Endothelial cell of umbilical vein (primary cell): Measurements from ENCODE around the gene RHOB. TPM values are rescaled to one million over a fixed set of nuclear protein-coding genes. Genes with fewer than 3 reads are reported as not detected.

Experiments used
- BruUV-seq: library from RNA; stranded (reverse); fragments of 400-500 nt; replicated peaks from 2 replicates; lab custom pipeline; 2021; lab: Mats Ljungman, UMichigan
- CTCF ChIA-PET: fragments of 300-600, 350-600 bp; sonication (Branson Sonifier 250); formaldehyde crosslinking; loops from one replicate; lab custom pipeline; 2021; ENCODE audit warnings: antibody characterized with exemption, inconsistent platforms; lab: Charles Lee
- POLR2A ChIA-PET: fragments of 300-600, 350-600 bp; sonication (Branson Sonifier 250); formaldehyde crosslinking; loops from one replicate; lab custom pipeline; 2021; ENCODE audit warnings: antibody characterized with exemption, inconsistent platforms; lab: Charles Lee
- DNase-seq: peaks from one replicate; pipeline ENCODE4 v3.0.0-alpha.2; 2011; ENCODE audit warnings: low read depth, low spot score
- FAIRE-seq: peaks from 2 replicates; lab custom pipeline; 2011; peaks lifted over from hg19 to GRCh38; lab: Jason Lieb, UNC
- H2AFZ ChIP-seq: 2 replicates; pipeline ENCODE4 v1.6.0; 2012; ENCODE audit warnings: low read depth, low read length, control low read depth, inconsistent platforms
- H3K27ac ChIP-seq: 2 replicates; pipeline ENCODE4 v1.5.1; 2011; ENCODE audit warnings: low read depth, mild to moderate bottlenecking, control low read depth, low read length, moderate library complexity; ENCODE audit not compliant: insufficient read depth
- H3K27me3 ChIP-seq, 2 experiments: 2 replicates each; pipeline versions ENCODE4 v1.6.0 to v1.6.1; 2011; ENCODE audit warnings: low read length in 2 of 2, mixed read lengths in 1 of 2; ENCODE audit not compliant: control insufficient read depth in 2 of 2, insufficient read depth in 2 of 2
- H3K36me3 ChIP-seq, 2 experiments: 2 replicates in 1 of 2; 3 replicates in 1 of 2; pipeline ENCODE4 v1.5.1; 2011; ENCODE audit warnings: low read length in 2 of 2, mild to moderate bottlenecking in 1 of 2, moderate library complexity in 1 of 2; ENCODE audit not compliant: control insufficient read depth in 2 of 2, insufficient read depth in 2 of 2; ENCODE audit errors: extremely low read depth in 1 of 2
- H3K4me1 ChIP-seq: 3 replicates; pipeline ENCODE4 v1.5.1; 2011; ENCODE audit warnings: mild to moderate bottlenecking, low read length; ENCODE audit not compliant: control insufficient read depth, insufficient read depth; ENCODE audit errors: extremely low read depth
- H3K4me2 ChIP-seq: 2 replicates; pipeline ENCODE4 v1.6.1; 2011; ENCODE audit warnings: low read length, control low read depth, mixed read lengths; ENCODE audit not compliant: insufficient read depth
- H3K4me3 ChIP-seq, 3 experiments: fragments of 200-600 bp in 1 of 3; sonication (generic), shearing (Covaris generic) in 1 of 3; replicated peaks in 1 of 3; 2 replicates each; pipeline ENCODE4 v1.5.1; 2011 to 2016; ENCODE audit warnings: control low read depth in 3 of 3, low read length in 3 of 3, mild to moderate bottlenecking in 2 of 3, inconsistent platforms in 1 of 3, low read depth in 1 of 3, moderate library complexity in 1 of 3; ENCODE audit not compliant: insufficient read depth in 1 of 3
- H3K79me2 ChIP-seq: 2 replicates; pipeline ENCODE4 v1.6.0; 2012; ENCODE audit warnings: low read length, inconsistent platforms; ENCODE audit not compliant: control insufficient read depth, insufficient read depth
- H3K9ac ChIP-seq: replicated peaks from 2 replicates; pipeline ENCODE3; 2011; ENCODE audit warnings: low read length, control low read depth; ENCODE audit not compliant: insufficient read depth; ENCODE audit errors: extremely low read depth
- H3K9me1 ChIP-seq: replicated peaks from 3 replicates; pipeline ENCODE4 v1.6.0; 2011; ENCODE audit warnings: mild to moderate bottlenecking, low read length; ENCODE audit not compliant: control insufficient read depth, insufficient read depth; ENCODE audit errors: extremely low read depth
- H3K9me3 ChIP-seq: replicated peaks from 2 replicates; pipeline ENCODE4 v1.5.1; 2012; ENCODE audit warnings: low read length, inconsistent platforms; ENCODE audit not compliant: control insufficient read depth, insufficient read depth
- H4K20me1 ChIP-seq: replicated peaks from 2 replicates; pipeline ENCODE3; 2011; ENCODE audit warnings: mild to moderate bottlenecking, low read length; ENCODE audit not compliant: control insufficient read depth, insufficient read depth; ENCODE audit errors: extremely low read depth
- CTCF ChIP-seq, 2 donors: IDR thresholded peaks; 1 replicate in 1 of 2; 2 replicates in 1 of 2; pipeline ENCODE4 v1.5.1; 2011; ENCODE audit warnings: low read length in 2 of 2, mild to moderate bottlenecking in 2 of 2, moderate library complexity in 2 of 2, control low read depth in 1 of 2, inconsistent platforms in 1 of 2, low read depth in 1 of 2; ENCODE audit not compliant: insufficient read depth in 1 of 2; ENCODE audit errors: extremely low read depth in 1 of 2
- FOS ChIP-seq: IDR thresholded peaks from 2 replicates; pipeline ENCODE4 v1.6.1; 2011; ENCODE audit warnings: mild to moderate bottlenecking, low read length, moderate library complexity, borderline replicate concordance; ENCODE audit not compliant: insufficient read depth
- GATA2 ChIP-seq: IDR thresholded peaks from 2 replicates; pipeline ENCODE4 v1.7.0; 2011; ENCODE audit warnings: low read depth, mild to moderate bottlenecking, moderate library complexity, mixed read lengths, low read length; ENCODE audit not compliant: insufficient read length, insufficient read depth
- MAX ChIP-seq: IDR thresholded peaks from 2 replicates; pipeline ENCODE4 v1.6.1; 2011; ENCODE audit not compliant: insufficient read depth, insufficient read length
- POLR2A ChIP-seq: IDR thresholded peaks from 2 replicates; pipeline ENCODE4 v1.6.1; 2012; ENCODE audit warnings: low read depth, mild to moderate bottlenecking, control low read depth, low read length
- POLR2AphosphoS5 ChIP-seq: IDR thresholded peaks from 2 replicates; pipeline ENCODE4 v1.6.1; 2012; ENCODE audit warnings: low read depth, mild to moderate bottlenecking, control low read depth, low read length, moderate library complexity; ENCODE audit not compliant: insufficient read depth
- dilution Hi-C: fragments of 300-500 bp; cut with MboI; formaldehyde crosslinking; loops from one replicate; pipeline ENCODE4 v1.15.0; 2019; ENCODE audit warnings: low sequenced_read_pairs; ENCODE audit not compliant: extremely low pct_ligation_motif_present
- intact Hi-C: fragments of 100-400 bp; cut with micrococcal nuclease; formaldehyde crosslinking; loops from one replicate; pipeline ENCODE4 v1.10.0; 2022
- polyA plus RNA-seq, 4 experiments: library from polyadenylated mRNA; depleted of rRNA in 3 of 4; stranded (reverse) in 3 of 4; unstranded in 1 of 4; fragments of >200 nt; gene quantifications; 2 replicates each; pipeline versions ENCODE4 v1.2.1 to v1.2.3, GENCODE V29; 2011 to 2012; ENCODE audit warnings: missing spikeins in 1 of 4
- total RNA-seq: library from RNA; stranded (reverse); gene quantifications from 2 replicates; pipeline ENCODE4 v1.2.3, GENCODE V29; 2021

RHOB gene
- total and polyA plus RNA-seq, 2 donors (not counting 3 experiments of a cell fraction or from before 2014, with no cell fraction given) = 830 to 1,101 TPM

GRCh38 chr2:20424300-20425290 lies 22.3 kb upstream of the RHOB start:
- no TSS peak for BruUV-seq
- H3K9me1 ChIP-seq = no peaks in the 10 kb centered on the region
- dilution Hi-C loops = no loop called here
- H3K36me3 ChIP-seq = no peaks in the 10 kb centered on the region
- H3K4me3 ChIP-seq = no peak overlapping the region
- DNase-seq (peak; percentile 51), FAIRE-seq (peak; percentile 94)
- H3K4me1 ChIP-seq = peaks cover 12% of the 10 kb centered on the region
- H3K27ac ChIP-seq = no peak overlapping the region
- H3K79me2 ChIP-seq = no peaks in the 10 kb centered on the region
- intact Hi-C loops = loop anchor here (2.0 kb wide), 1 partner anchor 28 kb away; no protein-coding TSS in a partner anchor
- H3K9me3 ChIP-seq = no peaks in the 10 kb centered on the region
- no peak for TF ChIP-seq CTCF (IDR thresholded peaks at IDR 0.05; ENCODE audit: extremely low read depth in 1 of 2, insufficient read depth in 1 of 2, low read depth in 1 of 2, low read length in 2 of 2)
- no peak for TF ChIP-seq POLR2A
- TF ChIP-seq MAX = no peak
- peak; percentile 39 for TF ChIP-seq FOS
- peak; percentile 89 for TF ChIP-seq GATA2
- peak; percentile 60 for TF ChIP-seq POLR2AphosphoS5
- H3K9ac ChIP-seq = no peak overlapping the region
- H3K4me2 ChIP-seq = no peak overlapping the region
- H4K20me1 ChIP-seq = no peaks in the 10 kb centered on the region
- H3K27me3 ChIP-seq = no peaks in the 10 kb centered on the region
- CTCF ChIA-PET = interaction anchor here (0.8 to 11.7 kb wide), 12 partner anchors 9 to 218 kb away, joined by 3 to 122 read pairs (median 4); no protein-coding TSS in a partner anchor
- POLR2A ChIA-PET = interaction anchor here (0.9 to 1.3 kb wide), 3 partner anchors 22 to 27 kb away, joined by 4 to 8 read pairs (median 5); partner anchors contain the start of gene RHOB
- H2AFZ ChIP-seq = no peak overlapping the region
